Nephron (organoid): Measurements from ENCODE around the gene CLNK.

Experiments
- H3K27ac Mint-ChIP-seq, 3 experiments: 2 replicates each; pipeline ENCODE4 v1.8.0; 2020; ENCODE audit warnings: mixed read lengths in 3 of 3, mild to moderate bottlenecking in 2 of 3, moderate library complexity in 1 of 3
- H3K27me3 Mint-ChIP-seq: 2 replicates; pipeline ENCODE4 v1.8.0; 2021; ENCODE audit warnings: low read depth, mild to moderate bottlenecking, moderate library complexity, mixed read lengths
- H3K36me3 Mint-ChIP-seq: 2 replicates; pipeline ENCODE4 v1.8.0; 2020; ENCODE audit warnings: low read depth, mixed read lengths
- H3K4me1 Mint-ChIP-seq: 2 replicates; pipeline ENCODE4 v1.8.0; 2020; ENCODE audit warnings: mixed read lengths
- H3K4me3 Mint-ChIP-seq, 3 experiments: 2 replicates each; pipeline ENCODE4 v1.8.0; 2020; ENCODE audit warnings: mild to moderate bottlenecking in 3 of 3, mixed read lengths in 3 of 3, moderate library complexity in 2 of 3
- H3K9me3 Mint-ChIP-seq: 2 replicates; pipeline ENCODE4 v1.8.0; 2020; ENCODE audit warnings: mixed read lengths
- TF ChIP-seq, protein P1 (sequence below), 3 experiments: fragments of 200-600 bp; sonication (generic); IDR thresholded peaks; one replicate each; pipeline ENCODE4 v1.5.0; 2021; ENCODE audit warnings: antibody characterized with exemption in 3 of 3; ENCODE audit not compliant: unreplicated experiment in 3 of 3

Gene CLNK

GRCh38 chr4:10478621-10479020, 205.9 kb downstream of the CLNK start:
- no peak overlapping the region for H3K27ac Mint-ChIP-seq
- H3K27me3 Mint-ChIP-seq: peaks cover 3% of the 10 kb centered on the region
- H3K4me1 Mint-ChIP-seq: no peaks in the 10 kb centered on the region
- H3K9me3 Mint-ChIP-seq: no peaks in the 10 kb centered on the region
- H3K4me3 Mint-ChIP-seq: no peak overlapping the region
- TF ChIP-seq, protein P1, sequence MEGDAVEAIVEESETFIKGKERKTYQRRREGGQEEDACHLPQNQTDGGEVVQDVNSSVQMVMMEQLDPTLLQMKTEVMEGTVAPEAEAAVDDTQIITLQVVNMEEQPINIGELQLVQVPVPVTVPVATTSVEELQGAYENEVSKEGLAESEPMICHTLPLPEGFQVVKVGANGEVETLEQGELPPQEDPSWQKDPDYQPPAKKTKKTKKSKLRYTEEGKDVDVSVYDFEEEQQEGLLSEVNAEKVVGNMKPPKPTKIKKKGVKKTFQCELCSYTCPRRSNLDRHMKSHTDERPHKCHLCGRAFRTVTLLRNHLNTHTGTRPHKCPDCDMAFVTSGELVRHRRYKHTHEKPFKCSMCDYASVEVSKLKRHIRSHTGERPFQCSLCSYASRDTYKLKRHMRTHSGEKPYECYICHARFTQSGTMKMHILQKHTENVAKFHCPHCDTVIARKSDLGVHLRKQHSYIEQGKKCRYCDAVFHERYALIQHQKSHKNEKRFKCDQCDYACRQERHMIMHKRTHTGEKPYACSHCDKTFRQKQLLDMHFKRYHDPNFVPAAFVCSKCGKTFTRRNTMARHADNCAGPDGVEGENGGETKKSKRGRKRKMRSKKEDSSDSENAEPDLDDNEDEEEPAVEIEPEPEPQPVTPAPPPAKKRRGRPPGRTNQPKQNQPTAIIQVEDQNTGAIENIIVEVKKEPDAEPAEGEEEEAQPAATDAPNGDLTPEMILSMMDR (IDR thresholded peaks at IDR 0.05; ENCODE audit: unreplicated experiment in 3 of 3): no peak
- no peaks in the 10 kb centered on the region for H3K36me3 Mint-ChIP-seq

DNA sequence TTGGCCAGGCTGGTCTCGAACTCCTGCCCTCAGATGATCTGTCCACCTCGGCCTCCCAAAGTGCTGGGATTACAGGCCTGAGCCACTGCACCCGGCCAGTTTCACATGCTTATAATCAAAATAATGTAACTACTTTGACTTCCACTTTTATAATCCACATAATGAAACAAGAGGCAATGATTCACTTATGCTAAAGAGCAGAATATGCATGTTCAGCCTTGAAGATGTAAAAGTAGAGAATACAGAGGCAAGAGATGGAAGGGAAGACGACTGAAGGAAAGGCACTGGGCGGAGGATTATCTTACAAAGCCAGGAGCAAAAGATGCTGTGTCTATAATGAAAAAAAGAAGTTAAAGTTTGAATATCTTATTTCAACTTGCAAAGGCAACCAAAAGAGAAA, 214.1 kb downstream of the CLNK start:
- Mint-ChIP-seq H3K4me1 (no peaks in the 10 kb centered on the region), H3K4me3 (no peak overlapping the region), H3K27ac (no peak overlapping the region), H3K36me3 (no peaks in the 10 kb centered on the region), H3K9me3 (no peaks in the 10 kb centered on the region), H3K27me3 (no peaks in the 10 kb centered on the region)
- TF ChIP-seq, protein P1 (IDR thresholded peaks at IDR 0.05; ENCODE audit: unreplicated experiment in 3 of 3): no peak

GRCh38 chr4:10466161-10466560, 218.4 kb downstream of the CLNK start:
- TF ChIP-seq, protein P1 (IDR thresholded peaks at IDR 0.05; ENCODE audit: unreplicated experiment in 3 of 3): no peak
- H3K36me3 Mint-ChIP-seq: no peaks in the 10 kb centered on the region
- peaks cover 31% of the 10 kb centered on the region for H3K27me3 Mint-ChIP-seq
- no peak overlapping the region for H3K27ac Mint-ChIP-seq
- H3K4me1 Mint-ChIP-seq: no peaks in the 10 kb centered on the region
- H3K9me3 Mint-ChIP-seq: peaks cover 12% of the 10 kb centered on the region
- no peak overlapping the region for H3K4me3 Mint-ChIP-seq

GRCh38 chr4:10462876-10463275, 221.7 kb downstream of the CLNK start:
- Mint-ChIP-seq H3K4me1 (no peaks in the 10 kb centered on the region), H3K36me3 (peaks cover 5% of the 10 kb centered on the region), H3K4me3 (no peak overlapping the region), H3K9me3 (peaks cover 28% of the 10 kb centered on the region), H3K27me3 (peaks cover 56% of the 10 kb centered on the region), H3K27ac (no peak overlapping the region)
- TF ChIP-seq, protein P1 (IDR thresholded peaks at IDR 0.05; ENCODE audit: unreplicated experiment in 3 of 3): no peak

DNA sequence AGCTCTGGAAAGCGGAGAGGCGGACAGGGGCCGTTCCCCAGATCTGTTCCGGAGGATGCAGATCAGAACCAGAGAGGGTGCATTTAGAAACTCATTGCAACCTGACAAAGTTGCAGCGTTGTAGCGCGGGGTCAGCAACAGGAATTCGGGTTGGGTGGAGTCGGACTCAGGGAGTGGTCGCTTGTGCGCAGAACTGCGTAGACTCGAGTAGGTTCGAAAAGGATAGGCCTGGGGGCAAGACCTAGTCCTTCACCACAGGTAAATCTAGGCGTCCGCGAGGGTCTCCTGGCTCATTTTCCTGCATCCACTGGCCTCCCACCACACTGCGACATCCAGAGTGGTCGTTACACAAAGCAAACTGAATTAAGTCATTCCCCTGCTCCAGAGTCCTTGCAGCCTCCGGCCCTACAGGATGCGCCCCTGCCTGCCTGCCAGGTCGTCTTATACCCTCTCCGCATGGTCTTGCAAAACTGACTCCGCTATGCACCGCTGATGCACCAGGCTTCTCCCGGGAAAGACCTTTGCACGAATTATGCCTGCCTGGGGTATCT, 222.6 kb downstream of the CLNK start:
- no peaks in the 10 kb centered on the region for H3K4me1 Mint-ChIP-seq
- H3K27me3 Mint-ChIP-seq: peaks cover 61% of the 10 kb centered on the region
- TF ChIP-seq, protein P1 (IDR thresholded peaks at IDR 0.05; ENCODE audit: unreplicated experiment in 3 of 3): no peak
- peaks cover 7% of the 10 kb centered on the region for H3K36me3 Mint-ChIP-seq
- H3K27ac Mint-ChIP-seq: no peak overlapping the region
- peaks cover 30% of the 10 kb centered on the region for H3K9me3 Mint-ChIP-seq
- H3K4me3 Mint-ChIP-seq: peak overlapping the region; percentile 75 to 84 (median 83)

DNA sequence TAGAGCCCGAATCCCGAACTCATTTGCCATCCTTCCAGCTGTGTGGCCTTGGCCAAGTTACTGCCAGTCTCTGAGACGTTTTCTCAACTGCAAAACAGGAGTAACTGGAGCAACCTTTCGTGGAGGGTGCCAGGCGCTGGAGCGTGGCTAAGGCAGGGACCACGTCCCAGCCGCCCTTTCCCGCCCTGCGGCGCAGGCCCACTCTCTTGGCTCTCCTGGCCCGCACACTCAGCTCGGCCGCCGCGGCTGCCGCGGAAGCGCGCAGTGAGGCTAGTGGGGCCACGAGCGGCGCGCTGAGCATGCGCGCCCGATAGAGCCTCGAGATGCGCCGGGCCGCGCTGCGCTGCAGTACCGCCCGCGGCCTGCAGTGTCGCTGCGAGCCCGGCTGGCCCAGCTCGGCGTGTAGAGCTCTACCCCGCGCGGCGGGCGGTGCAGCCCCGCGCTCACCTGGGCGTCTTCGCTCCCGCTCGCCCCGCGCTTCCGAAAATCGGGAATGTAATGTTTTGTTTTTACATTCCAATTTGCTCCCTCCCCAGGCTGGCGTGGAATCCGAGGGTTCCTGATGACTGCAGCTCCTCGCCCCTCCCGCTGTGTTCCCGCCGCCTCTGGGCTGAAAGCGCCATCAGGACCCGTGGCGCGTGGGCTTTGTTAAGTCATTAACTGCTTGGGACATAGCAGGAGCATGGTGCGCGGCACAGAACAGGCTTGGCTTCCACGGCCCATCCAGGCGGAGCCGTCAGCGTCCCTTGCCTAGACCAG, 223.3 kb downstream of the CLNK start:
- Mint-ChIP-seq H3K36me3 (peaks cover 11% of the 10 kb centered on the region), H3K4me3 (peak overlapping the region; percentile 75 to 84 (median 83)), H3K9me3 (peaks cover 34% of the 10 kb centered on the region)

More for the DNA sequence above, 223.3 kb downstream of the CLNK start:
- H3K27me3 Mint-ChIP-seq: peaks cover 61% of the 10 kb centered on the region
- H3K27ac Mint-ChIP-seq: no peak overlapping the region
- H3K4me1 Mint-ChIP-seq: peaks cover 2% of the 10 kb centered on the region
- TF ChIP-seq, protein P1 (IDR thresholded peaks at IDR 0.05; ENCODE audit: unreplicated experiment in 3 of 3): peak; percentile 99
